ENCODE results near the gene ADK. TPM values are rescaled to one million over a fixed set of nuclear protein-coding genes. Genes with fewer than 3 reads are reported as not detected.

ADK gene
- polyA plus RNA-seq, 1 experiment: 19.4 TPM

DNA sequence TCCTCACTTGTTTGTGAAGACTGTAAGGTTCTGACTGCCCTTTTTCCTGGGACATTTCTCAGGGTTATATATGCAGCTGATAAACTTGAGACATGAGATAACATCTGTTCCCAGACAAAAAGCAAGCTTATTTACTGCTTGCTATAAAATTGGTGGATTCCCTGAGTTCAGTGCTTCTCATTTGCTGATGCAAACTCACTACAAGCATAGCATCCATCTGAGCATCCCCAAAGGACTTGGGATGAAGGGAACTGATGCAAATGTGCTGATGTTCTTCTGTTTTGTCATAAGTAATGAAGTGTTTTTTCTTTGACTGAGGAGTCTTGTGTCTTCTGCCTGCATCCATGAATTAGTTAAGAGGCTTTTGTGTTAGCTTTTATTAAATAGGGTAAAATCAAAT lies 183.2 kb downstream of the ADK start:
- Histone ChIP-seq H3K27me3 (ENCODE audit: control insufficient read depth, insufficient read depth, low read length) (no peaks in the 10 kb centered on the region), H3K4me3 (ENCODE audit: low read depth, low read length) (no peak overlapping the region), H3K36me3 (ENCODE audit: control insufficient read depth, insufficient read depth, low read length) (no peaks in the 10 kb centered on the region)
- no peak for DNase-seq (ENCODE audit: low read depth)
- ChIA-PET CTCF (no interaction called here), POLR2A (no interaction called here)
- TF ChIP-seq CTCF (IDR thresholded peaks at IDR 0.05; ENCODE audit: insufficient read depth, low read depth, low read length): no peak

DNA sequence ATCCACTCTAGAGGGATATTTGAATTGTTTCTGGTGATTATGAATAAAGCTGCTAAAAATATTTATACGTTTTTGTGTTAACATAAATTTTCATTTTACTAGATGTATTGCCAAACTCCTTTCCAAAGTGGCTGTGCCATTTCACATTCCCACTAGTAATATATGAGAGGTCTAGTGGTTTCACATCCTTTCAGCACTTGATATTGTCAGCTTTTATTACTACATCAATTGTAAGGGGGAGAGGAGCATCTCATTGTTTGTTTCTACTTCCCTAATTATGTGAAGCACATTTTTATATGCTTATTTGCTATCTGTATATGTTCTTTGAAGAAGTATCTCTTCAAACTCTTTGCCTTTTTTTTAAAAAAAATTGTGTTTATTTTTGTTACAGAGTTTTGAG lies 184.5 kb downstream of the ADK start:
- ChIA-PET CTCF (no interaction called here), POLR2A (no interaction called here)
- no peak overlapping the region for H3K4me3 ChIP-seq (ENCODE audit: low read depth, low read length)
- no peaks in the 10 kb centered on the region for H3K36me3 ChIP-seq (ENCODE audit: control insufficient read depth, insufficient read depth, low read length)
- no peak for TF ChIP-seq CTCF (IDR thresholded peaks at IDR 0.05; ENCODE audit: insufficient read depth, low read depth, low read length)
- no peak for DNase-seq (ENCODE audit: low read depth)
- H3K27me3 ChIP-seq (ENCODE audit: control insufficient read depth, insufficient read depth, low read length): no peaks in the 10 kb centered on the region

GRCh38 chr10:74337330-74338016 lies 186.5 kb downstream of the ADK start:
- no peak for TF ChIP-seq CTCF (IDR thresholded peaks at IDR 0.05; ENCODE audit: insufficient read depth, low read depth, low read length)
- H3K4me3 ChIP-seq (ENCODE audit: low read depth, low read length): no peak overlapping the region
- CTCF ChIA-PET: interaction anchor here (0.8 to 1.6 kb wide), 2 partner anchors 12 to 52 kb away, joined by 3 read pairs; no protein-coding TSS in a partner anchor
- H3K27me3 ChIP-seq (ENCODE audit: control insufficient read depth, insufficient read depth, low read length): no peaks in the 10 kb centered on the region
- DNase-seq (ENCODE audit: low read depth): no peak
- POLR2A ChIA-PET: interaction anchor here (0.6 kb wide), 1 partner anchor 116 kb away, joined by 5 read pairs; no protein-coding TSS in a partner anchor
- no peaks in the 10 kb centered on the region for H3K36me3 ChIP-seq (ENCODE audit: control insufficient read depth, insufficient read depth, low read length)

DNA sequence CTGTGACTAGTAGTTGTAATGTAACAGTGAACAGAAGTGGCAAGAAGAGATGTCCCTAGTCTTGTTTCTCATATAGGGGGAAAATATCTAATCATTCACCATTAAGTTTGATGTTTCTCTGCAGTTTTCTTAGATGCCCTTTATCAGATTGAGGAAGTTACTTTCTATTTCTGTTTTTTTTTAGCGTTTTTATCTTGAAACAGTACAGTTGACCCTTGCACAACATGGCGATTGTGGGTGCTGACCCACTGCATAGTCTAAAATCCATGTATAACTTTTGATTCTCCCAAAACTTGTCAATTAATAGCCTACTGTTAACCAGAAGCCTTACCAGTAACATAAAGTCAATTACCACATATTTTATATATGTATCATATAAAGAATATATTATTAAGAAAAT lies 192.0 kb downstream of the ADK start:
- no peak for TF ChIP-seq CTCF (IDR thresholded peaks at IDR 0.05; ENCODE audit: insufficient read depth, low read depth, low read length)
- Histone ChIP-seq H3K27me3 (ENCODE audit: control insufficient read depth, insufficient read depth, low read length) (no peaks in the 10 kb centered on the region), H3K36me3 (ENCODE audit: control insufficient read depth, insufficient read depth, low read length) (0 out of 2 replicates have a peak, but pooled peaks cover under 1% of the 10 kb centered on the region), H3K4me3 (ENCODE audit: low read depth, low read length) (no peak overlapping the region)
- DNase-seq (ENCODE audit: low read depth): no peak
- CTCF ChIA-PET: no interaction called here
- POLR2A ChIA-PET: no interaction called here

GRCh38 chr10:74343804-74344203 lies 192.8 kb downstream of the ADK start:
- TF ChIP-seq CTCF (IDR thresholded peaks at IDR 0.05; ENCODE audit: insufficient read depth, low read depth, low read length): no peak
- POLR2A ChIA-PET: no interaction called here
- Histone ChIP-seq H3K27me3 (ENCODE audit: control insufficient read depth, insufficient read depth, low read length) (no peaks in the 10 kb centered on the region), H3K4me3 (ENCODE audit: low read depth, low read length) (no peak overlapping the region), H3K36me3 (ENCODE audit: control insufficient read depth, insufficient read depth, low read length) (0 out of 2 replicates have a peak, but pooled peaks cover 1% of the 10 kb centered on the region)
- CTCF ChIA-PET: no interaction called here
- DNase-seq (ENCODE audit: low read depth): no peak

All from BJ (cell line).